GM06990 (cell line): ENCODE measurements around the gene HMGB2.

Source experiments
- DNase-seq: peaks from one replicate; pipeline ENCODE4 v3.0.0-alpha.2; 2011; ENCODE audit not compliant: insufficient read length; ENCODE audit errors: extremely low read depth
- H3K27me3 ChIP-seq: replicated peaks from 2 replicates; pipeline ENCODE4 v1.6.0; 2011; ENCODE audit warnings: low read length; ENCODE audit not compliant: control insufficient read depth, insufficient read depth
- H3K36me3 ChIP-seq: 2 replicates; pipeline ENCODE4 v1.5.1; 2011; ENCODE audit warnings: low read length; ENCODE audit not compliant: control insufficient read depth, insufficient read depth
- H3K4me3 ChIP-seq: replicated peaks from 2 replicates; pipeline ENCODE4 v1.5.1; 2011; ENCODE audit warnings: low read depth, mild to moderate bottlenecking, control low read depth, low read length
- TF ChIP-seq, protein P1 (sequence below): IDR thresholded peaks from 2 replicates; pipeline ENCODE4 v1.5.1; 2011; ENCODE audit warnings: low read length, control low read depth, mild to moderate bottlenecking, inconsistent platforms; ENCODE audit not compliant: insufficient read depth, poor library complexity, severe bottlenecking

The HMGB2 gene

DNA sequence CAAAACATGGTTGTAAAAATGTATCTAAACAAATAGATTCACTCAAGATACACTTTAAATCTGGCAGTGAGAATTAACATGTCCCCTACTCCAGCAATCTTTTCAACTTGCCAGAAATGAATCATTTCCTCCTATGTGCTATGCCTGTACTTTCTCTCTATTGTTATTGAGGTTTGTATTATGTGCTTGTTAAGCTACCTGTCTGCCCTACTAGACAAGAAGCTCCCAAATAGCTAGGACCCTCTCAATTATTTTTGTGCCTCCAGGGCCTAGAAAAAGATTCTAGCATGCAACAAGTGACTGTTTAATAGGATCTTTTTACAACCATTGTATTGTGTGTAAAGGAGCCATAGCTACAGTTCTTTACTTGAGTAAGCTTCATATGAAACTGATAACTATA lies 33.1 kb upstream of the HMGB2 start:
- peak; percentile 13 for DNase-seq
- TF ChIP-seq, protein P1, sequence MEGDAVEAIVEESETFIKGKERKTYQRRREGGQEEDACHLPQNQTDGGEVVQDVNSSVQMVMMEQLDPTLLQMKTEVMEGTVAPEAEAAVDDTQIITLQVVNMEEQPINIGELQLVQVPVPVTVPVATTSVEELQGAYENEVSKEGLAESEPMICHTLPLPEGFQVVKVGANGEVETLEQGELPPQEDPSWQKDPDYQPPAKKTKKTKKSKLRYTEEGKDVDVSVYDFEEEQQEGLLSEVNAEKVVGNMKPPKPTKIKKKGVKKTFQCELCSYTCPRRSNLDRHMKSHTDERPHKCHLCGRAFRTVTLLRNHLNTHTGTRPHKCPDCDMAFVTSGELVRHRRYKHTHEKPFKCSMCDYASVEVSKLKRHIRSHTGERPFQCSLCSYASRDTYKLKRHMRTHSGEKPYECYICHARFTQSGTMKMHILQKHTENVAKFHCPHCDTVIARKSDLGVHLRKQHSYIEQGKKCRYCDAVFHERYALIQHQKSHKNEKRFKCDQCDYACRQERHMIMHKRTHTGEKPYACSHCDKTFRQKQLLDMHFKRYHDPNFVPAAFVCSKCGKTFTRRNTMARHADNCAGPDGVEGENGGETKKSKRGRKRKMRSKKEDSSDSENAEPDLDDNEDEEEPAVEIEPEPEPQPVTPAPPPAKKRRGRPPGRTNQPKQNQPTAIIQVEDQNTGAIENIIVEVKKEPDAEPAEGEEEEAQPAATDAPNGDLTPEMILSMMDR: no peak
- Histone ChIP-seq H3K27me3 (no peaks in the 10 kb centered on the region), H3K36me3 (no peaks in the 10 kb centered on the region), H3K4me3 (no peak overlapping the region)

DNA sequence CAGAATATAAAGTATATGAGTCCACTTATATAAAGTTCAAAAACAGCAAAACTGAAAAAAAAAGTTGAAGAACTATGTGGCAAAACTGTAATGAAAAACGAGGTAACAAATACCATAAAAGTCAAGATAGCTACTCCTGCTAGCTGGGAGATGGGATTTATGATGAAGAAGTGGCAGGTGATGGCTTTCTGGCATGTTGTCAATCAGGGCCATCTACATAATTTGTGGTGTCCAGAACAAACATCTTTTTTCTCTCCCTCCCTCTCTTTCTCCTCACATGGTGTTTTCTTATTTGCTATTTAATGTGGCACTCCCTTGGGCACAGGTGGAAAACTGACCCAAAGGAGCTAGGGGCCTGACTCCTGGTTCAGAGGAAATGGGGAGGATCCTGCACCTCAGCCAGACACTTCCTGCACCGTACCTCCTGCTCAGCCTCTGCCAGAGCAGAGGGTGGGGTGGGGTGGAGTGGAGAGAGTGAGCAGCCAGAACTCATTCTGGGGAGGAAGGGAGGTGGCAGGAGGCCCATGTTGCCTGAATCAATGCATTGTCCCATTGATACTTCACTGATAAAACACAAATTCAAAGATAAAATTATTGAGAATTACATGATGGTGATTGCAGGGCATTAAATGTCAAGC lies 31.3 kb upstream of the HMGB2 start:
- no peaks in the 10 kb centered on the region for H3K36me3 ChIP-seq
- no peak overlapping the region for H3K4me3 ChIP-seq
- no peaks in the 10 kb centered on the region for H3K27me3 ChIP-seq
- TF ChIP-seq, protein P1: no peak
- no peak for DNase-seq

DNA sequence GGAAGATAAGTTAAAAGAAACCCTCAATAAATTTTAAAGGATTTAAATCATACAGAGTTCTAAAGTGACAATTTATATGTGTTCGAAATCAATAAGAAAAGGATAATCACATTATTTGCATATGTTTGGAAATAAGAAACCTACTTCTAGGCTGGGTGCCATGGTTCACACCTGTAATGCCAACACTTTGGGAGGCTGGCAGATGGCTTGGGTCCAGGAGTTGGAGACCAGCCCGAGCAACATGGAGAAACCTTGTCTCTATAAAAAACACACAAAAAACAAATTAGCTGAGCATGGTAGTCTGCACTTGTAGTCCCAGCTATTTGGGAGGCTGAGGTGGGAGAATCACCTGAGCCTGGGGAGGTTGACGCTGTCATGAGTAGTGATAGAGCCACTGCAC lies 28.5 kb upstream of the HMGB2 start:
- Histone ChIP-seq H3K4me3 (no peak overlapping the region), H3K36me3 (no peaks in the 10 kb centered on the region), H3K27me3 (no peaks in the 10 kb centered on the region)
- no peak for DNase-seq
- TF ChIP-seq, protein P1: no peak

DNA sequence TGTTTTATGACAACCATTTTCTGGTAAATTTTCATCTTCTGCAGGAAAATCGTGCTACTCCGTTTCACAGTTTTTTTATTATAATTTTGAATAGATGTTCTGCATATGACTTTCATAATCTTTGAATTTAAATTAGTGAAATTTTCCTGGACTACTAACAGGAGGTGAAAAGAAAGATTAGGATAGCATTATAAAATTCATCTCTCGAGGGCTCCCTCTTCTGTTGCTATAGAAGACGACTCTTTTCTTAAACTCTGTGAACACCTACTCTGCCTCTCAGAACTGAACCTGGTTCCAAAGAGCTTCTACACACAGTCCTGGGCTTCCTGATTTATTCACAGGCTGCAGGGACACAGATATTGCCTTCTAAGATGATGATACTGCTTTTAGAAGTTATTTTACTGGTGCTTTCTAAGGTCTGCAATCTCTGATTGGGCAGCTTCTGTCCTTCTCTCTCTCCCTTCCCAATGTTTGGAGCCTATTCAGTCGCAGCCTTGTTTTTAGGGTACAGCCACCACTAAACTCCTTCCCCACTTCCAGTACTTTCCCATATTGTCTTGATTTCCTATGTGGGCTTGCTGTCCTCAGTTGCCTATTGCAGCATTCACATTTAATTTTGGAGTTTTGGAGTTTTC lies 26.5 kb upstream of the HMGB2 start:
- H3K27me3 ChIP-seq: no peaks in the 10 kb centered on the region
- no peak overlapping the region for H3K4me3 ChIP-seq
- no peak for DNase-seq
- no peaks in the 10 kb centered on the region for H3K36me3 ChIP-seq
- TF ChIP-seq, protein P1: peak; percentile 31

DNA sequence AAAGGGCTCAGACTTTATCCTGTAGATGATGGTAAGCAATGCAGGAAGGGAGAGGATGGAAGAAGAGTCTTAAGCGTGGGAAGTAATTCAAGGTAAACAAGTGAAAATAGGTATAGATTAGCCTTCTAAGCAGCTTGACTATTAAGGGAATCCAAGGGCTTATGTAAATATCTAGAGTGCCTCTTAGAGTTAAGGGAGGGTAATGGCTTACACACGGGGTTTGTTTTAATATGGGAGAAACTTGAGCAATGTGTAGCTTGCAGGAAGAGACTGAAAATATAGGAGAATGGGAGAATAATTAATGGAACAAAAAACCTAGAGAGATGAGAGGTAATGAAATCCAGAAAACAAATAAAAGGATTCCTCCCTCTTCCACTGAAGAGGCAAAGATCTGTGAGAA lies 23.8 kb upstream of the HMGB2 start:
- TF ChIP-seq, protein P1: no peak
- no peak for DNase-seq
- Histone ChIP-seq H3K36me3 (no peaks in the 10 kb centered on the region), H3K27me3 (no peaks in the 10 kb centered on the region), H3K4me3 (no peak overlapping the region)
